RWPE2 (cell line): ENCODE measurements around the gene C5orf46.

Experiments used
- ATAC-seq: fragments of 200-7000 bp; cut with Tn5 transposase; 3 replicates; pipeline ENCODE4 v1.9.1; 2021; ENCODE audit warnings: low read depth
- DNase-seq: peaks from one replicate; pipeline ENCODE4 v3.0.0-alpha.2; 2020; ENCODE audit warnings: low spot score
- H3K27ac ChIP-seq: fragments of 450-650 bp; 2 replicates; pipeline ENCODE4 v1.5.1; 2017; ENCODE audit warnings: mild to moderate bottlenecking; ENCODE audit not compliant: poor library complexity, severe bottlenecking
- H3K27me3 ChIP-seq: fragments of 250-450 bp; sonication (Bioruptor Pico); 2 replicates; pipeline ENCODE4 v1.5.1; 2021; ENCODE audit warnings: mild to moderate bottlenecking, moderate library complexity; ENCODE audit not compliant: insufficient read depth, poor library complexity, severe bottlenecking
- H3K36me3 ChIP-seq: fragments of 250-450 bp; sonication (Bioruptor Pico); 2 replicates; pipeline ENCODE4 v1.5.1; 2020; ENCODE audit warnings: low read depth, mild to moderate bottlenecking, moderate library complexity
- H3K4me1 ChIP-seq: fragments of 250-450 bp; sonication (Bioruptor Pico); 2 replicates; pipeline ENCODE4 v1.5.1; 2021; ENCODE audit warnings: mild to moderate bottlenecking, moderate library complexity; ENCODE audit not compliant: insufficient read depth, poor library complexity, severe bottlenecking
- H3K4me3 ChIP-seq: fragments of 250-450 bp; sonication (Bioruptor Pico); 2 replicates; pipeline ENCODE4 v1.5.1; 2021; ENCODE audit warnings: mild to moderate bottlenecking, moderate library complexity; ENCODE audit not compliant: severe bottlenecking
- H3K9me3 ChIP-seq: fragments of 250-450 bp; sonication (Bioruptor Pico); 2 replicates; pipeline ENCODE4 v1.5.1; 2021; ENCODE audit warnings: mild to moderate bottlenecking, moderate library complexity; ENCODE audit not compliant: severe bottlenecking
- CTCF ChIP-seq: fragments of 450-650 bp; IDR thresholded peaks from one replicate; pipeline ENCODE4 v1.5.1; 2017; ENCODE audit warnings: mild to moderate bottlenecking, moderate library complexity; ENCODE audit not compliant: poor library complexity, severe bottlenecking

The C5orf46 gene

GRCh38 chr5:147857302-147858129 lies 48.8 kb downstream of the C5orf46 start:
- no peak overlapping the region for H3K27ac ChIP-seq
- TF ChIP-seq CTCF = peak; percentile 99
- no peak for DNase-seq

GRCh38 chr5:147856801-147857200 lies 49.5 kb downstream of the C5orf46 start:
- ATAC-seq = no peak
- no peaks in the 10 kb centered on the region for H3K36me3 ChIP-seq
- no peak for DNase-seq

More at GRCh38 chr5:147857302-147858129, 48.8 kb downstream of the C5orf46 start:
- H3K4me3 ChIP-seq = no peak overlapping the region
- no peaks in the 10 kb centered on the region for H3K9me3 ChIP-seq
- no peaks in the 10 kb centered on the region for H3K36me3 ChIP-seq
- peak; percentile 64 for ATAC-seq
- H3K27me3 ChIP-seq = no peaks in the 10 kb centered on the region
- H3K4me1 ChIP-seq = no peaks in the 10 kb centered on the region

GRCh38 chr5:147855774-147856069 lies 50.6 kb downstream of the C5orf46 start:
- no peaks in the 10 kb centered on the region for H3K4me1 ChIP-seq
- no peaks in the 10 kb centered on the region for H3K9me3 ChIP-seq
- H3K27me3 ChIP-seq = no peaks in the 10 kb centered on the region
- H3K4me3 ChIP-seq = no peak overlapping the region
- DNase-seq (no peak), ATAC-seq (no peak)
- no peak for TF ChIP-seq CTCF
- H3K27ac ChIP-seq = no peak overlapping the region
- H3K36me3 ChIP-seq = no peaks in the 10 kb centered on the region

More at GRCh38 chr5:147856801-147857200, 49.5 kb downstream of the C5orf46 start:
- Histone ChIP-seq H3K4me1 (no peaks in the 10 kb centered on the region), H3K9me3 (no peaks in the 10 kb centered on the region), H3K27ac (no peak overlapping the region), H3K4me3 (no peak overlapping the region), H3K27me3 (no peaks in the 10 kb centered on the region)
- no peak for TF ChIP-seq CTCF

- no peaks in the 10 kb centered on the region for H3K36me3 ChIP-seq
Observed at GRCh38 chr5:147854894-147855773, 51.2 kb downstream of the C5orf46 start.

More at GRCh38 chr5:147854894-147855773, 51.2 kb downstream of the C5orf46 start:
- no peak overlapping the region for H3K4me3 ChIP-seq
- no peak for ATAC-seq
- H3K27me3 ChIP-seq = no peaks in the 10 kb centered on the region
- no peak overlapping the region for H3K27ac ChIP-seq
- DNase-seq = no peak
- no peaks in the 10 kb centered on the region for H3K4me1 ChIP-seq
- H3K9me3 ChIP-seq = no peaks in the 10 kb centered on the region
- TF ChIP-seq CTCF = no peak
